Small intestine (tissue), 7 donors: ENCODE measurements around the gene VILL. TPM values are rescaled to one million over a fixed set of nuclear protein-coding genes. Genes with fewer than 3 reads are reported as not detected.
A peak's percentile ranks its signal among the peaks of the same experiment; 100 is the strongest.

Experiments used
- DNase-seq, 2 donors: peaks; one replicate each; pipeline versions ENCODE4 v3.0.0 to v3.0.0-alpha.2; 2013
- FAIRE-seq: peaks from 2 replicates; lab custom pipeline; 2012; peaks lifted over from hg19 to GRCh38; lab: Jason Lieb, UNC
- H3K27ac ChIP-seq, 3 donors: one replicate each; pipeline ENCODE4 v1.5.1; 2013; ENCODE audit warnings: low read length in 2 of 3, mild to moderate bottlenecking in 2 of 3, control low read depth in 1 of 3, inconsistent platforms in 1 of 3, low read depth in 1 of 3, moderate library complexity in 1 of 3
- H3K27me3 ChIP-seq, 3 donors: one replicate each; pipeline ENCODE4 v1.6.1; 2013; ENCODE audit warnings: low read length in 3 of 3, inconsistent platforms in 1 of 3; ENCODE audit not compliant: control insufficient read depth in 3 of 3, insufficient read depth in 3 of 3
- H3K36me3 ChIP-seq, 3 donors: one replicate each; pipeline ENCODE4 v1.6.1; 2013; ENCODE audit warnings: low read length in 3 of 3, inconsistent platforms in 1 of 3, low read depth in 1 of 3, mild to moderate bottlenecking in 1 of 3, moderate library complexity in 1 of 3; ENCODE audit not compliant: control insufficient read depth in 3 of 3, insufficient read depth in 2 of 3
- H3K4me1 ChIP-seq, 3 donors: one replicate each; pipeline ENCODE4 v1.6.1; 2013; ENCODE audit warnings: low read length in 2 of 3, inconsistent platforms in 1 of 3, low read depth in 1 of 3, mild to moderate bottlenecking in 1 of 3, moderate library complexity in 1 of 3; ENCODE audit not compliant: control insufficient read depth in 3 of 3, insufficient read depth in 2 of 3
- H3K4me3 ChIP-seq, 3 donors: one replicate each; pipeline ENCODE4 v1.5.1; 2013; ENCODE audit warnings: low read length in 3 of 3, control low read depth in 1 of 3, inconsistent platforms in 1 of 3, low read depth in 1 of 3, mild to moderate bottlenecking in 1 of 3, moderate library complexity in 1 of 3
- H3K9me3 ChIP-seq, 2 donors: one replicate each; pipeline ENCODE4 v1.6.1; 2013; ENCODE audit warnings: low read depth in 1 of 2, low read length in 1 of 2; ENCODE audit not compliant: control insufficient read depth in 2 of 2, insufficient read depth in 1 of 2
- WGBS, 3 donors: extraction: QIAGEN DNeasy Blood & Tissue Kit; methylation state at CpG; one replicate each; pipeline ENCODE4 v1.1.7; 2013; 5-methylcytosine and 5-hydroxymethylcytosine counted together
- polyA plus RNA-seq, 4 donors: library from polyadenylated mRNA; stranded (reverse) in 3 of 4; unstranded in 1 of 4; fragments of 200-250 nt in 3 of 4; fragments of 120-200 nt in 1 of 4; gene quantifications; one replicate each; pipeline versions ENCODE4 v1.2.1 to v1.2.3, GENCODE V29; 2013
- donor health status: healthy with polysubstance abuse.
- donor health status: control.
- donor health status: control.
- donor health status: Bipolar disorder and iron deficiency.
- donor health status: healthy.

The VILL gene
- polyA plus RNA-seq, 4 donors, result 57.6 to 266 (median 154) TPM

DNA sequence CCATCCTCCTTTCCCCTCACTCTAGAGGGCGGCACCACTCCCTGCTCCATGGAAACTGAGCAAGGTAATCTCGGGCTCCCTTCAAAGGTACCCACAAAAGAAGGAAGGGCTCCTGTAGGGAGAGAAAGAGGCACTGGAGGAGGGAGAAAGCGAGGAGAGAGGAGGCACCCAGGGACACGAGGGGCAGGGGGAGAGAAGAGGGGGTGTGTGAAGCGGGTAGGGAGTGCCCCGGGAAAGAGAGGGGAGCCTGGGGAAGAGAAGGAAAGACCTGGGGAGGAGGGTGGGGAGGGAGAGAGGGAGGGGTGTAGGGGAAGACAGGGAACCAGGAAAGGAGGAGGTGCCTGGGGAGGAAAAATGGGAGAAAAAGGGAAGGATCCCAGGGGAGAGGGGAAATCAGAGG, 523 bp downstream of the VILL start:
- Histone ChIP-seq H3K4me3 (peak overlapping the region; percentile 8 to 68 (median 61)), H3K36me3 (peaks cover 0 to 34% (median 7%) of the 10 kb centered on the region in 3 donors), H3K4me1 (peaks cover 3 to 68% (median 8%) of the 10 kb centered on the region in 3 donors), H3K27ac (peak overlapping the region; percentile 96 to 97 (median 97)), H3K27me3 (no peaks in the 10 kb centered on the region), H3K9me3 (no peaks in the 10 kb centered on the region)
- DNase-seq (peak; percentile 74 to 80), FAIRE-seq (no peak)
- WGBS, 3 donors, result 12 to 45% (median 39%) methylated on average over 6 of the region's 6 CpGs

- Histone ChIP-seq H3K27ac (peak overlapping the region; percentile 96 to 97 (median 97)), H3K27me3 (no peaks in the 10 kb centered on the region), H3K4me3 (peak overlapping the region; percentile 8 to 68 (median 61)), H3K36me3 (peaks cover 0 to 34% (median 7%) of the 10 kb centered on the region in 3 donors), H3K4me1 (peaks cover 3 to 67% (median 5%) of the 10 kb centered on the region in 3 donors), H3K9me3 (no peaks in the 10 kb centered on the region)
- DNase-seq (peak in 1 of 2 donors; percentile 51), FAIRE-seq (no peak)
- WGBS, 3 donors, result 7 to 60% (median 10%) methylated on average over 3 to 7 of the region's 7 CpGs
These were observed 1.2 kb downstream of the VILL start for GRCh38 chr3:37991823-37992222.

- no peak for FAIRE-seq
These were observed 1.9 kb downstream of the VILL start for GRCh38 chr3:37992271-37993066.

DNA sequence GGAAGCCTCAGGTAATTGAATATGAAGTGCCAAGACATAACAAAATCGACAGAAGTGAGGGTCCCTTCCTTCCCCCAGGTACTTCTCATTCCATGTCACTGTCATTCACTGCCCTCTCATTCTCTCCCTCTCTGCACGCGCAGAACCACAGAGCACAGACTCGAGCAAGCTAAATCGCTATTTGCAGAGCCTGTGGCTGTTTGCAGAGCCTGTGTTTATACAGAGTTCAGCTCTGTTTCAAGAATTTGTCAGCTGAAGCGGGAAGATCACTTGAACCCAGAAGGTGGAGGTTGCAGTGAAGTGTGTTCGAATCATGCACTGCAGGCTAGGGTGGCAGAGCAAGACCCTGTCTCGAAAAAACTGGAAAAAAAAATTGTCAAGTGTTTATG, 2.5 kb downstream of the VILL start:
- H3K36me3 ChIP-seq, result peaks cover 0 to 47% (median 7%) of the 10 kb centered on the region in 3 donors
- no peaks in the 10 kb centered on the region for H3K27me3 ChIP-seq
- peak overlapping the region in 2 of 3 donors; percentile 51 to 66 for H3K4me3 ChIP-seq
- FAIRE-seq, result no peak
- H3K9me3 ChIP-seq, result no peaks in the 10 kb centered on the region
- DNase-seq, result no peak
- 19 to 62% (median 45%) methylated on average over 8 of the region's 8 CpGs for WGBS, 3 donors
- peaks cover 4 to 68% (median 6%) of the 10 kb centered on the region in 3 donors for H3K4me1 ChIP-seq
- peak overlapping the region; percentile 88 to 97 (median 96) for H3K27ac ChIP-seq

More at GRCh38 chr3:37992271-37993066, 1.9 kb downstream of the VILL start:
- Histone ChIP-seq H3K4me3 (peak overlapping the region in 2 of 3 donors; percentile 61 to 68), H3K9me3 (no peaks in the 10 kb centered on the region), H3K27ac (peak overlapping the region; percentile 96 to 97 (median 97)), H3K4me1 (peaks cover 3 to 68% (median 5%) of the 10 kb centered on the region in 3 donors), H3K27me3 (no peaks in the 10 kb centered on the region), H3K36me3 (peaks cover 0 to 41% (median 7%) of the 10 kb centered on the region in 3 donors)
- DNase-seq, result peak; percentile 95 to 100
- 23 to 65% (median 39%) methylated on average over 9 of the region's 9 CpGs for WGBS, 3 donors

- FAIRE-seq (no peak), DNase-seq (peak; percentile 41 to 67)
- Histone ChIP-seq H3K36me3 (peaks cover 0 to 49% (median 7%) of the 10 kb centered on the region in 3 donors), H3K27me3 (no peaks in the 10 kb centered on the region), H3K27ac (peak overlapping the region; percentile 88 to 97 (median 96)), H3K4me3 (peak overlapping the region in 2 of 3 donors; percentile 51 to 66), H3K4me1 (peaks cover 8 to 68% (median 10%) of the 10 kb centered on the region in 3 donors), H3K9me3 (no peaks in the 10 kb centered on the region)
- WGBS, 3 donors, result 25 to 37% (median 36%) methylated on average over 6 of the region's 6 CpGs
These were observed 2.9 kb downstream of the VILL start for GRCh38 chr3:37993460-37993819.

DNA sequence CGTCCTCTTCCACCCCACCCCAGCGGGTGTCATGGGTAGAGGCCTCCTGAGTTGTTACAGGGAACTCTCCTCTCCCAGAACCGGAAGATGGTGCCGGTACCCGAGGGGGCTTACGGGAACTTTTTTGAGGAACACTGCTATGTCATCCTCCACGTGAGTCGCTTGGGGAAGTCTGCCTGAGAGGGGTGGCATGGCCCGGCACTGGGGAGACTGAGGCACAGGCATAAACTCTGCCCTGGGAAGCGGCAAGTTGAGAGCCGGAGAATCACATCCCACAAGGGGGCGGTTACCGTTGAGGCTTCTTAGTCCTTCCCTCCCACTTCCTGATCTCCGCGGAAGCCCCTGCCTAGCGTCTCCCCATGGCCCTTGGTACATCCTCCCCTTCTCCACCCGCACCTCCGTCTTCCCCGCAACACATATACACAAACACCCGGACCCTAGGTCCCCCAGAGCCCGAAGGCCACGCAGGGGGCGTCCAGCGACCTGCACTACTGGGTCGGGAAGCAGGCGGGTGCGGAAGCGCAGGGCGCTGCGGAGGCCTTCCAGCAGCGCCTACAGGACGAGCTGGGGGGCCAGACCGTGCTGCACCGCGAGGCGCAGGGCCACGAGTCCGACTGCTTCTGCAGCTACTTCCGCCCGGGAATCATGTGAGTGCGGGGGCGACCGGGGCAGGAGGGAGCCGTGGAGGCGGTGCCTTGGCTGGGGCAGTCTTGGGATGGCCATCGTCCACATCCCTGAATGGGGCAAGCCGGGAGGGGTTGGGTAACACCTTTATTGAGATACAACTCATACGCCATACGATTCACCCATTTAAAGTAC, 3.4 kb downstream of the VILL start:
- 1 to 4% (median 3%) methylated on average over 48 to 49 of the region's 49 CpGs for WGBS, 3 donors
- no peaks in the 10 kb centered on the region for H3K27me3 ChIP-seq
- H3K4me3 ChIP-seq, result peak overlapping the region; percentile 51 to 66 (median 52)
- H3K4me1 ChIP-seq, result peaks cover 8 to 69% (median 10%) of the 10 kb centered on the region in 3 donors
- DNase-seq, result peak; percentile 75 to 94
- H3K9me3 ChIP-seq, result no peaks in the 10 kb centered on the region
- peak overlapping the region; percentile 88 to 97 (median 96) for H3K27ac ChIP-seq
- H3K36me3 ChIP-seq, result peaks cover 0 to 47% (median 7%) of the 10 kb centered on the region in 3 donors
- FAIRE-seq, result no peak

DNA sequence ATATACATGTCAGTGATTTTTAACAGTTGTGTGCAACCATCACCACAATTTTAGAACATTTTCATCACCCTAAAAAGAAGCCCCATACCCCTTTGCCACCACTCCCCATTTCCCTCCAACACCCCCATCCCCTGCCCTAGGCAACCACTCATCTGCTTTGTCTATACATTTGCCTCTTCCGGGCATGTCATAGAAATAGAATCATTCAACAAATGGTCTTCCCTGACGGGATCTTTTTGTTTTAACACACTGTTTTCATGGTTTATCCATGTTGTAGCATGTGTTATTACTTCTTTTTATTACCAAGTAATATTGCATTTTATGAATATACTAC, 4.0 kb downstream of the VILL start:
- Histone ChIP-seq H3K27ac (peak overlapping the region; percentile 88 to 97 (median 96)), H3K27me3 (no peaks in the 10 kb centered on the region), H3K4me1 (peaks cover 8 to 68% (median 10%) of the 10 kb centered on the region in 3 donors), H3K4me3 (peak overlapping the region in 2 of 3 donors; percentile 51 to 66), H3K36me3 (peaks cover 0 to 47% (median 12%) of the 10 kb centered on the region in 3 donors), H3K9me3 (no peaks in the 10 kb centered on the region)
- FAIRE-seq (no peak), DNase-seq (no peak)
- 18 to 35% (median 23%) methylated on average over 2 of the region's 2 CpGs for WGBS, 3 donors
